Liver (tissue), 9 donors: Measurements from ENCODE around the gene CEACAM8. TPM values are rescaled to one million over a fixed set of nuclear protein-coding genes. Genes with fewer than 3 reads are reported as not detected.

Source experiments
- DNase-seq: peaks from one replicate; pipeline ENCODE4 v3.0.0-alpha.2; 2017; ENCODE audit warnings: low spot score
- H3K27ac ChIP-seq, 2 donors: one replicate each; pipeline ENCODE4 v1.7.0; 2013; ENCODE audit warnings: inconsistent platforms in 2 of 2, low read length in 2 of 2, control low read depth in 1 of 2, low read depth in 1 of 2, mild to moderate bottlenecking in 1 of 2
- H3K27me3 ChIP-seq, 4 donors: one replicate each; pipeline versions ENCODE4 v1.6.1 to v1.7.0; 2013; ENCODE audit warnings: low read length in 3 of 4, inconsistent platforms in 1 of 4, mild to moderate bottlenecking in 1 of 4, moderate library complexity in 1 of 4; ENCODE audit not compliant: control insufficient read depth in 4 of 4, insufficient read depth in 4 of 4
- H3K36me3 ChIP-seq, 4 donors: one replicate each; pipeline versions ENCODE4 v1.6.1 to v1.7.0; 2013; ENCODE audit warnings: low read length in 3 of 4, mild to moderate bottlenecking in 3 of 4, low read depth in 1 of 4, moderate library complexity in 1 of 4; ENCODE audit not compliant: control insufficient read depth in 4 of 4, insufficient read depth in 3 of 4
- H3K4me1 ChIP-seq, 4 donors: one replicate each; pipeline versions ENCODE4 v1.6.1 to v1.7.0; 2013; ENCODE audit warnings: low read length in 3 of 4, mild to moderate bottlenecking in 3 of 4, moderate library complexity in 1 of 4; ENCODE audit not compliant: control insufficient read depth in 4 of 4, insufficient read depth in 4 of 4
- H3K4me3 ChIP-seq, 3 donors: one replicate each; pipeline versions ENCODE4 v1.6.1 to v1.7.0; 2013; ENCODE audit warnings: low read length in 3 of 3, control low read depth in 1 of 3, low read depth in 1 of 3, mild to moderate bottlenecking in 1 of 3
- H3K9ac ChIP-seq, 2 donors: one replicate each; pipeline ENCODE4 v1.7.0; 2013; ENCODE audit warnings: low read length in 2 of 2, mild to moderate bottlenecking in 2 of 2, moderate library complexity in 2 of 2, control low read depth in 1 of 2, low read depth in 1 of 2
- H3K9me3 ChIP-seq, 4 donors: one replicate each; pipeline versions ENCODE4 v1.6.1 to v1.7.0; 2013; ENCODE audit warnings: low read length in 3 of 4; ENCODE audit not compliant: control insufficient read depth in 4 of 4
- ATF3 ChIP-seq: IDR thresholded peaks from 2 replicates; pipeline ENCODE4 v1.6.1; 2016; ENCODE audit warnings: antibody characterized with exemption
- CTCF ChIP-seq: fragments of 150-350 bp; IDR thresholded peaks from 2 replicates; pipeline ENCODE4 v1.5.1; 2017; ENCODE audit warnings: improper control_type of control experiment, low read depth, low read length; ENCODE audit not compliant: missing input control
- EGR1 ChIP-seq, 2 donors: IDR thresholded peaks; 2 replicates each; pipeline ENCODE4 v1.6.1; 2016 to 2018; ENCODE audit warnings: antibody characterized with exemption in 2 of 2, low read depth in 2 of 2
- FOXA1 ChIP-seq: IDR thresholded peaks from 2 replicates; pipeline ENCODE4 v1.6.1; 2016; ENCODE audit warnings: antibody characterized with exemption
- FOXA2 ChIP-seq: IDR thresholded peaks from 2 replicates; pipeline ENCODE4 v1.6.1; 2016; ENCODE audit warnings: antibody characterized with exemption
- GABPA ChIP-seq, 2 donors: IDR thresholded peaks in 1 of 2; conservative IDR thresholded peaks in 1 of 2; 2 replicates each; pipeline ENCODE4 v1.6.1; 2016; ENCODE audit warnings: antibody characterized with exemption in 2 of 2, mild to moderate bottlenecking in 1 of 2, moderate library complexity in 1 of 2
- HNF4A ChIP-seq, 2 donors: conservative IDR thresholded peaks; 2 replicates each; pipeline ENCODE4 v1.6.1; 2016; ENCODE audit warnings: antibody characterized with exemption in 2 of 2, mild to moderate bottlenecking in 2 of 2
- HNF4G ChIP-seq: IDR thresholded peaks from 2 replicates; pipeline ENCODE4 v1.6.1; 2016; ENCODE audit warnings: antibody characterized with exemption
- JUND ChIP-seq, 2 donors: IDR thresholded peaks; 2 replicates each; pipeline ENCODE4 v1.6.1; 2016; ENCODE audit warnings: antibody characterized with exemption in 2 of 2
- MAX ChIP-seq: IDR thresholded peaks from 2 replicates; pipeline ENCODE4 v1.6.1; 2016; ENCODE audit warnings: antibody characterized with exemption
- NR2F2 ChIP-seq: IDR thresholded peaks from 2 replicates; pipeline ENCODE4 v1.6.1; 2016; ENCODE audit warnings: antibody characterized with exemption
- RAD21 ChIP-seq, 2 donors: IDR thresholded peaks; 2 replicates each; pipeline ENCODE4 v1.6.1; 2016; ENCODE audit warnings: antibody characterized with exemption in 2 of 2, mild to moderate bottlenecking in 2 of 2
- REST ChIP-seq: IDR thresholded peaks from 2 replicates; pipeline ENCODE4 v1.6.1; 2016; ENCODE audit warnings: antibody characterized with exemption, mild to moderate bottlenecking
- RXRA ChIP-seq, 2 donors: IDR thresholded peaks; 2 replicates each; pipeline ENCODE4 v1.6.1; 2017 to 2018; ENCODE audit warnings: antibody characterized with exemption in 2 of 2, mild to moderate bottlenecking in 1 of 2
- SP1 ChIP-seq: IDR thresholded peaks from 2 replicates; pipeline ENCODE4 v1.6.1; 2018; ENCODE audit warnings: antibody characterized with exemption, mild to moderate bottlenecking
- TAF1 ChIP-seq: conservative IDR thresholded peaks from 2 replicates; pipeline ENCODE4 v1.6.1; 2016; ENCODE audit warnings: antibody characterized with exemption, mild to moderate bottlenecking
- YY1 ChIP-seq: IDR thresholded peaks from 2 replicates; pipeline ENCODE4 v1.6.1; 2016; ENCODE audit warnings: antibody characterized with exemption, mild to moderate bottlenecking
- ZBTB33 ChIP-seq: IDR thresholded peaks from 2 replicates; pipeline ENCODE4 v1.6.1; 2016; ENCODE audit warnings: antibody characterized with exemption
- WGBS: extraction: QIAGEN DNeasy Blood & Tissue Kit; methylation state at CpG from one replicate; pipeline ENCODE4 v1.1.7; 2013; 5-methylcytosine and 5-hydroxymethylcytosine counted together
- polyA plus RNA-seq, 2 donors: library from polyadenylated mRNA; stranded (reverse) in 1 of 2; unstranded in 1 of 2; fragments of 200-250 nt in 1 of 2; fragments of >200 nt in 1 of 2; fragmentation: Nextera tagmentation in 1 of 2; extraction: Ambion mirVana in 1 of 2; gene quantifications; one replicate each; pipeline versions ENCODE4 v1.2.1 to v1.2.3, GENCODE V29; 2013 to 2015
- total RNA-seq, 2 donors: library from RNA; depleted of rRNA; stranded (reverse); fragments of >200 nt; gene quantifications; one replicate each; pipeline ENCODE4 v1.2.3, GENCODE V29; 2014
- donor health status: healthy.
- donor health status: healthy.
- donor health status: healthy.
- donor health status: healthy.
- donor health status: healthy.

CEACAM8 gene
- total and polyA plus RNA-seq, 4 donors: 0.07 to 2.1 (median 0.16) TPM; not detected in 1

- Histone ChIP-seq H3K27ac (no peak overlapping the region), H3K36me3 (no peaks in the 10 kb centered on the region), H3K4me1 (no peaks in the 10 kb centered on the region), H3K9ac (no peak overlapping the region), H3K4me3 (no peak overlapping the region), H3K27me3 (no peaks in the 10 kb centered on the region), H3K9me3 (no peaks in the 10 kb centered on the region)
- DNase-seq: no peak
- TF ChIP-seq HNF4G (no peak), ZBTB33 (no peak), REST (no peak), FOXA2 (no peak), MAX (no peak), YY1 (no peak), NR2F2 (no peak), SP1 (no peak), JUND (IDR thresholded peaks at IDR 0.05) (no peak), RAD21 (IDR thresholded peaks at IDR 0.05) (no peak), HNF4A (conservative IDR thresholded peaks at IDR 0.05) (no peak), FOXA1 (no peak), ATF3 (no peak), CTCF (no peak), TAF1 (no peak), GABPA (IDR thresholded peaks at IDR 0.05 in 1 of 2, conservative IDR thresholded peaks at IDR 0.05 in 1 of 2) (no peak), RXRA (IDR thresholded peaks at IDR 0.05) (no peak), EGR1 (IDR thresholded peaks at IDR 0.05; ENCODE audit: low read depth in 2 of 2) (no peak)
- WGBS: 81% methylated on average over 8 of the region's 8 CpGs
Measured at GRCh38 chr19:42540071-42540553, 54.6 kb downstream of the CEACAM8 start.
